ENCODE results near the gene PHC2.

Gene PHC2

DNA sequence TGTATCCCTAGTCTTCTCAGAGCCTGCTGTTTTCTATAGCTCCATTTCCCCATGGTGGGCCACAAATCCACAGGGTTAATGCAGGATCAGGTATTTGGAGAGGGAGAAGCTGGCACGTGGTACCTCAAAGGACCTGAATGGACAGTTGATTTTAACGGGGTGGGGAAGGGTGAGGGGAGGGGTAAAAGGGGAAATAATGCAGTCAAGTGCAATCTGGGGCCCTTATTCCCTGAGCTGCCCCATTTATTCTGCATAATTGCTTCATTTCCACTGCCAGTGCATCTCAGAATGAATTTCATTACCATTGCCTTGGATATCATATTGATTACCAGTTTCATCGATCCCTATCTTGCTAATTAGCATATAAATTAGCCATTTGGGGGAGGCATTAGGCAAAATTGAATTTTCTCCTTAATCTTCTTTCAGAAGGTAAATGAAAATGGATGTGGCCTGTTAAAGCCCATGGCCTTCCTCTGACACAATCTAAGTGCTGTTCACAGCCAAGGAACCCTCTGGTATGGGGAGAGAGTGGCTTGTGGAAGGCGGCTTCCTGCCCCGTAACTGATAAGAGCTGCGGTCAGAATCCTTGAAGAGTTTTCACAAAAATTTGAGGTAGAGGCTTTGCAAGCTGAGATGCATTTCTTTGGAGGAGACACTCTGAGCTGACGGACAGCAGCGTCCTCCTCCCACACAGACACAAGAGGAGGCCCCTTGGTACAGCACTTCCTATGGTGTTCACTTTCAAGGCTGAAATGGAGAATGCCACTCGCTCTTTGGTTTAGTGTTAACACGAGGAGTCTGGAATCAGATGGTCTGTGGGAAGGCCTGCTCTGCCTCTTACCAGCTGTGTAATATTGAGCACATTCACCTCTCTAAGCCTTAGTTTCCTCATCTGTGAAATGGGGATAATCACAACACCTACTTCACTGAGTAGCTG is 34.4 kb downstream of the PHC2 start:
- TF ChIP-seq, protein P1, sequence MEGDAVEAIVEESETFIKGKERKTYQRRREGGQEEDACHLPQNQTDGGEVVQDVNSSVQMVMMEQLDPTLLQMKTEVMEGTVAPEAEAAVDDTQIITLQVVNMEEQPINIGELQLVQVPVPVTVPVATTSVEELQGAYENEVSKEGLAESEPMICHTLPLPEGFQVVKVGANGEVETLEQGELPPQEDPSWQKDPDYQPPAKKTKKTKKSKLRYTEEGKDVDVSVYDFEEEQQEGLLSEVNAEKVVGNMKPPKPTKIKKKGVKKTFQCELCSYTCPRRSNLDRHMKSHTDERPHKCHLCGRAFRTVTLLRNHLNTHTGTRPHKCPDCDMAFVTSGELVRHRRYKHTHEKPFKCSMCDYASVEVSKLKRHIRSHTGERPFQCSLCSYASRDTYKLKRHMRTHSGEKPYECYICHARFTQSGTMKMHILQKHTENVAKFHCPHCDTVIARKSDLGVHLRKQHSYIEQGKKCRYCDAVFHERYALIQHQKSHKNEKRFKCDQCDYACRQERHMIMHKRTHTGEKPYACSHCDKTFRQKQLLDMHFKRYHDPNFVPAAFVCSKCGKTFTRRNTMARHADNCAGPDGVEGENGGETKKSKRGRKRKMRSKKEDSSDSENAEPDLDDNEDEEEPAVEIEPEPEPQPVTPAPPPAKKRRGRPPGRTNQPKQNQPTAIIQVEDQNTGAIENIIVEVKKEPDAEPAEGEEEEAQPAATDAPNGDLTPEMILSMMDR (conservative IDR thresholded peaks at IDR 0.05; ENCODE audit: low read length) = no peak
- no peak overlapping the region for H3K4me3 ChIP-seq (ENCODE audit: low read length)
- DNase-seq (ENCODE audit: low read depth) = no peak

DNA sequence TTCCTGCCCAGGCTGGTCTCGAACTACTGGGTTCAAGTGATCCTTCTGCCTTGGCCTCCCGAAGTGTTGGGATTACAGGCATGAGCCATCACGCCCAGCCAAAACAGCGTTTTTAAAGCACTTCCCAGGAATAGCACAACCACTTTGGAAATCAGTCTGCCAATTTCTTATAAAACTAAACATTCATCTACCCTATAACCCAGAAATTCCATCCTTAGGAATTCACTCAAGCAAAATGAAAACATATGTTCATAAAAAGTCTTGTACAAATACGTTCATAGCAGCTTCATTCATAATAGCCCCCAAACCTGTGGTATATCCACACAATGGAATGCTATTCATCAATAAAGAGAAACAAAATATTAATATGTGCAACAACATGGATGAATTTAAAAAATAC is 36.1 kb downstream of the PHC2 start:
- H3K4me3 ChIP-seq (ENCODE audit: low read length) = no peak overlapping the region
- TF ChIP-seq, protein P1 (conservative IDR thresholded peaks at IDR 0.05; ENCODE audit: low read length) = no peak
- DNase-seq (ENCODE audit: low read depth) = peak; percentile 82

DNA sequence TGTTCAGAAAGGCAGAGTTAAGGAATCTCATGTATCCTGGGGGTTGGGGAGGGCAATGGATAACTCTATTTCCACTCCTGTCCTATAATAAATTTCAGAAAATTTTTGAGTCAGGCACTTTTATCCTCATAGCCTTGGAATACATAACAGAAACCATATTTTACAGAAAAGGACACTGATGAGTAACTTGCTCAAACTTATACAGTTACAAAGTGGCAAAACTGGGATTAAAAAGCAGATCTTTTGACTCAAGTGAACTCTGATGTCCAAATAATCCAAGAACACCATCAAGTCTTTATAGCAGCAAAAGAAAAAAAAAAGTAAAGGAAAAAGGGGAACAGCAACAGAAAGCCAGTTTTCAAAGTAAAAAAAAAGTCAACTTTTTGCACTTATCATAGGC is 36.9 kb downstream of the PHC2 start:
- DNase-seq (ENCODE audit: low read depth) = no peak
- TF ChIP-seq, protein P1 (conservative IDR thresholded peaks at IDR 0.05; ENCODE audit: low read length) = no peak
- no peak overlapping the region for H3K4me3 ChIP-seq (ENCODE audit: low read length)

DNA sequence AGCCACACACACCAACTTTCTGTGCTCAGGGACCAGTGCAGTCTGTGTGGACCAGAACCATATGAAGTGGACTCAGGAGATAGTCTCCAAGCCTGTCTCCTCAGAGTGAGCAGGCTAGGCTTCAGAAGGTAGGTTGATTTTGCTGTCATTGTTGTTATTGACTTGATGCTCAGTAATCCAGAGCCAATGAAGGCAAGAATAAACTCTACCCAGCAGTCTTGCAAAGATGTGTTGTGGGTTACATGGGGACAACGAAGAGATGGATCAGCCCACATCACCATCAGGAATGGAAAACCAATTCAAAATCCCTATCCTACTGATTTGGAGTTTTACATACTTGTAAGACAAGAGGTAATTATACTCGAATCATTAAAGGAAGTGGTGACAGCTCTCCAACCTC is 37.4 kb downstream of the PHC2 start:
- no peak for DNase-seq (ENCODE audit: low read depth)
- no peak overlapping the region for H3K4me3 ChIP-seq (ENCODE audit: low read length)

DNA sequence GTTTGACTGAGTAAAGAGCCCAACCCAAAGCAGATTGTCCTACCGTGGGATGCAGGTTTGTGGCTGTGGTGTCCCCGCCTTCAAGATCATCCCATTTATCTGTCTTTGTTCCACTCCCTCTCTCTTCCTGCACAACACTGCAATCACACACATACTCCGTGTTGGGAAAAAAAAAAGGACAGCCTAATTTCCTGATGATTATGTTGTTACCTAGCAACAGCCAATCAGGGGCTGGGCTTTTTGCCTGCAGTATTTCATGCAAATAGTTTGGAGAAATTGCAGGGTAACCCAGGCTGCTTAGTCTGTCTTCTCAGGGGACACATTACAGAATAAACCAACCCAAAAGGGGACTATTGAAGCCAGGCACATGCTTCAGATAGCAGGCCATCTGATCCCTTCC is 38.3 kb downstream of the PHC2 start:
- no peak overlapping the region for H3K4me3 ChIP-seq (ENCODE audit: low read length)
- TF ChIP-seq, protein P1 (conservative IDR thresholded peaks at IDR 0.05; ENCODE audit: low read length) = no peak
- DNase-seq (ENCODE audit: low read depth) = peak; percentile 55

More for the DNA sequence above, 37.4 kb downstream of the PHC2 start:
- TF ChIP-seq, protein P1 (conservative IDR thresholded peaks at IDR 0.05; ENCODE audit: low read length) = no peak

DNA sequence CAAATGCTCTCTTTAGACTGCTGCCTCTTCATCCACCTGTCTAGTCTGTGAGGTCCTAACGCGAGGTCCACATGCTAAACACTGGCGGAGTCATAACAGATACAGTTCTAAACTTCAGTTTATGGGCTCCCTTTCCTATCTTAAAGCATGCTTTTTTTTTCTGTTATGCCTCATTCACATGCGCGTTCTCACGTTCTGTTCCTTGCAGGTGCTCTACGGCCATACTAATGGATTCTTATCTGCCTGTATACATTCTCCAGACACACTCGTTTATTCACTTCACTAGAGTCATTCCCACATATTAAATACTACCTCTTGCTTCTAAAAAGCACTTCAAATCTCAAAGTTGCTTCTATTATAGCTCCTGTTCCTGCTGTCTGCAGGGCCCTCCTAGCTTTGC is 38.7 kb downstream of the PHC2 start:
- no peak for DNase-seq (ENCODE audit: low read depth)
- no peak overlapping the region for H3K4me3 ChIP-seq (ENCODE audit: low read length)
- TF ChIP-seq, protein P1 (conservative IDR thresholded peaks at IDR 0.05; ENCODE audit: low read length) = no peak
